Mesothelial cell of epicardium (in vitro differentiated cells): ENCODE measurements around the gene TNIP1. TPM values are rescaled to one million over a fixed set of nuclear protein-coding genes. Genes with fewer than 3 reads are reported as not detected.

Source experiments
- DNase-seq, 2 experiments: peaks; one replicate each; pipeline ENCODE4 v3.0.0; 2021; ENCODE audit warnings: low spot score in 2 of 2; ENCODE audit not compliant: unreplicated experiment in 2 of 2
- H3K27ac Mint-ChIP-seq: 2 replicates; pipeline ENCODE4 v1.8.0; 2021; ENCODE audit warnings: mixed read lengths
- H3K27me3 Mint-ChIP-seq: 2 replicates; pipeline ENCODE4 v1.8.0; 2021; ENCODE audit warnings: low read depth, mixed read lengths
- H3K36me3 Mint-ChIP-seq: 2 replicates; pipeline ENCODE4 v1.8.0; 2021; ENCODE audit warnings: mixed read lengths
- H3K4me1 Mint-ChIP-seq: 2 replicates; pipeline ENCODE4 v1.8.0; 2021; ENCODE audit warnings: mixed read lengths
- H3K4me3 Mint-ChIP-seq: 2 replicates; pipeline ENCODE4 v1.8.0; 2021; ENCODE audit warnings: mild to moderate bottlenecking, moderate library complexity, mixed read lengths
- H3K9me3 Mint-ChIP-seq: 2 replicates; pipeline ENCODE4 v1.8.0; 2021; ENCODE audit warnings: mixed read lengths
- total RNA-seq: library from RNA; stranded (reverse); gene quantifications from 3 replicates; pipeline ENCODE4 v1.2.1, GENCODE V29; 2021
- TF ChIP-seq, protein P1 (sequence below): fragments of 200-600 bp; sonication (generic); IDR thresholded peaks from one replicate; pipeline ENCODE4 v1.5.0; 2021; ENCODE audit warnings: antibody characterized with exemption; ENCODE audit not compliant: unreplicated experiment

Gene TNIP1
- total RNA-seq, 1 donor from 2014 or later = 81.8 TPM

DNA sequence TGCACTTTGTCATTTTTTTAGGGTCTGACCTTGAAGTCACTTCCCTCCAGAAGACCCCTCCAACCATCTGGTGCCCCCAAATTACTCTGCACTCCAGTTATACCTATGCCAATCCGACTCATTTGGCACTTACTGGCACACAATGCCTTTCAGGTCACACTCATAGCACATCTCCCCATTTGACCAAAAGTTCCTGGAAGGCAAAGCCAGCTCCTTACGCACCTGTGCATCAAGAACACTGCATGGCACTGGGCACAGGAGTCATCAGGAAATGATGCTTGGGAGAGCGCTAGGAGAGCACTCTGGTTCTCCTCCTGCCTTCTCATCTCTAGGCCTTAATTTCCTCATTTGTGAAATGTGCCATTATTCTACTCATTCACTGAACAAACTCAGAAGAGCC lies 2.9 kb downstream of the TNIP1 start:
- no peaks in the 10 kb centered on the region for H3K27me3 Mint-ChIP-seq
- no peak overlapping the region for H3K4me3 Mint-ChIP-seq
- no peak for DNase-seq
- peaks cover 28% of the 10 kb centered on the region for H3K4me1 Mint-ChIP-seq
- peaks cover 3% of the 10 kb centered on the region for H3K9me3 Mint-ChIP-seq
- peaks cover 3% of the 10 kb centered on the region for H3K36me3 Mint-ChIP-seq
- TF ChIP-seq, protein P1, sequence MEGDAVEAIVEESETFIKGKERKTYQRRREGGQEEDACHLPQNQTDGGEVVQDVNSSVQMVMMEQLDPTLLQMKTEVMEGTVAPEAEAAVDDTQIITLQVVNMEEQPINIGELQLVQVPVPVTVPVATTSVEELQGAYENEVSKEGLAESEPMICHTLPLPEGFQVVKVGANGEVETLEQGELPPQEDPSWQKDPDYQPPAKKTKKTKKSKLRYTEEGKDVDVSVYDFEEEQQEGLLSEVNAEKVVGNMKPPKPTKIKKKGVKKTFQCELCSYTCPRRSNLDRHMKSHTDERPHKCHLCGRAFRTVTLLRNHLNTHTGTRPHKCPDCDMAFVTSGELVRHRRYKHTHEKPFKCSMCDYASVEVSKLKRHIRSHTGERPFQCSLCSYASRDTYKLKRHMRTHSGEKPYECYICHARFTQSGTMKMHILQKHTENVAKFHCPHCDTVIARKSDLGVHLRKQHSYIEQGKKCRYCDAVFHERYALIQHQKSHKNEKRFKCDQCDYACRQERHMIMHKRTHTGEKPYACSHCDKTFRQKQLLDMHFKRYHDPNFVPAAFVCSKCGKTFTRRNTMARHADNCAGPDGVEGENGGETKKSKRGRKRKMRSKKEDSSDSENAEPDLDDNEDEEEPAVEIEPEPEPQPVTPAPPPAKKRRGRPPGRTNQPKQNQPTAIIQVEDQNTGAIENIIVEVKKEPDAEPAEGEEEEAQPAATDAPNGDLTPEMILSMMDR = no peak
- H3K27ac Mint-ChIP-seq = no peak overlapping the region

DNA sequence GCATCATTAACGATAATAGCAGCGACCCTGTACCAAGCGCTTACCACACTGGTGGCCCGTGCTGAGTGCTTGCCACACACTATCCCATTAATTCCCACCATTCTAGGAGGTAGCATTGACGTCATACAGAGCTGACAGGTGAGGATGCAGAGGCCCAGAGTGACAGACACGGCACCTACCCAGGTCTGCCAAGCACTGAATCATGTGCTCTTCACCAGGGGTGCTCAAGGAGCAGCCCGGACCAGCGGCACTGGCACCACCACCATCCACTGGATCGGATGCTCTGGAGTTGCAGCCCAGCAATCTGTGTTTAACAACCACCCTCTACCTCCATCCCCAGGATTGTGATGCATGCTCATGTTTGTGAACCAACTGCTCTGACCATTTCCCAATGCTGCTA lies 3.4 kb downstream of the TNIP1 start:
- Mint-ChIP-seq H3K9me3 (peaks cover 3% of the 10 kb centered on the region), H3K36me3 (peaks cover 3% of the 10 kb centered on the region), H3K27ac (no peak overlapping the region), H3K4me1 (peaks cover 23% of the 10 kb centered on the region), H3K4me3 (no peak overlapping the region), H3K27me3 (no peaks in the 10 kb centered on the region)
- TF ChIP-seq, protein P1 = no peak
- DNase-seq = no peak

DNA sequence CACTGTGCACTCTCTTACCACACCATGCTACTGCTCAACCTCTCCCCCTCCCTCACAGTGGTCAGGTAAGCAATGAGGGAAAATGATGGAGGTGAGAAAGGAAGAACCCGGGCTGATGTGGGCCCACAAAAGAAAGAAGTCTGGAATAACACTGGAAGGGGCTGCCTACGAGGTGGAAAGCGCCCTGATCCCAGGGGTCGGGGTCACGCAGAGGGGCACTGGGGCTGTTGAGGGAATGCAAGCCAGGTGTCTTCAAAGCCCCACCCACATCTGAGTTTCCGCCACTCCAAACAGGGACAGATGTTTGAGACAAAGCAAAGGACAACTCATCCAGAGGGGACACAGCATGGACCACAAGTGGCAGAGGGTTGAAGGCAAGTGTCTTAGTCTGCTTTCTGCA lies 4.2 kb downstream of the TNIP1 start:
- no peak overlapping the region for H3K4me3 Mint-ChIP-seq
- DNase-seq = no peak
- H3K27ac Mint-ChIP-seq = no peak overlapping the region
- H3K4me1 Mint-ChIP-seq = peaks cover 17% of the 10 kb centered on the region
- H3K27me3 Mint-ChIP-seq = no peaks in the 10 kb centered on the region
- peaks cover 3% of the 10 kb centered on the region for H3K9me3 Mint-ChIP-seq
- TF ChIP-seq, protein P1 = no peak
- H3K36me3 Mint-ChIP-seq = peaks cover 3% of the 10 kb centered on the region

DNA sequence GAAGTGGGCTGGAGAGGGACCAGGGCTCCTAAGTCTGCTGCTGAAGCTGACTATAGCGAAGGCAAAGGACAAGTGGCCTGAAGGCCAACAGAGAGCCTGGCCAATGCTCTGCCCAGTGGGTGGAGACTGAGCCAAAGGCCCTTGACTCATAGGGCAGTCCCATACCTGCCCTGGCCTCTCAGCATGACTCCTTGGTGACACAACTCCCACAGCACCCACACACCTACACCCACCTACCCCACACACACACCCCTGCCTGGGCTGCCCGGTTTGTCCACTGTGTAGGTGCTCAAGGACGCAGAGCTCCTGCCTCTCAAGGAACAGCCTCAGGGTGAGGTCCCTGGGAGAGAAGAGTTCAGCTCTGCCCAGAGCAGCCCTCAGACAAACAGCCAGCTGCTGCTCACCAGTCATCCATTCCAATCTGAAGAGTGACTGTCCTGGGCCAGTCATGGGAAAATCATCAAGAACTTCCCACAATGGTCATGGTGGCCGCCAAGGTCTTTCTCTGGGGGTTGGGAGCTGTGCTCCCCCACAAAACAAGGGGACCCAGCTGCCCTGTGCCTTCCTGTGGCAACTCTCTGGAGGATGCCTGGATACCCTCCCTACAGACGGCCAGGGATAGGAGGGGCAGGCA lies 5.0 kb downstream of the TNIP1 start:
- TF ChIP-seq, protein P1 = no peak
- Mint-ChIP-seq H3K27me3 (no peaks in the 10 kb centered on the region), H3K4me3 (no peak overlapping the region), H3K27ac (no peak overlapping the region), H3K4me1 (peaks cover 14% of the 10 kb centered on the region), H3K9me3 (peaks cover 3% of the 10 kb centered on the region), H3K36me3 (peaks cover 3% of the 10 kb centered on the region)
- DNase-seq = no peak

DNA sequence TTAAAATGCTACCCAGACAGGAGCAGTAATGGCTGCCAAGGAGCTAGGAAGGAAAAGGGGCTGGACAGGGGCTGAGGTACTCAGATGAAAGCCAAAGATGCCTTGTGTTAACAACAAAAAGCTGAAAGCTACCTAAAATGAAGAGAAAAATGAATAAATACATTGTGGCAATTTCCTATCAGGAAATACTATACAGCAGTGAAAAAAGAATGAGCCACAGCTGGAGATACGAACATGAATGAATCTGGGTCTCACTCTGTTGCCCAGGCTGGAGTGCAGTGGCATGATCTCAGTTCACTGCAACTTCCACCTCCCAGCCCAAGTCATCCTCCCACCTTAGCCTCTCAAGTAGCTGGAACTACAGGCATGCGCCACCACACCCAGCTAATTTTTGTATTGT lies 6.3 kb downstream of the TNIP1 start:
- H3K27me3 Mint-ChIP-seq = no peaks in the 10 kb centered on the region
- no peak for DNase-seq

More for the DNA sequence above, 6.3 kb downstream of the TNIP1 start:
- TF ChIP-seq, protein P1 = no peak
- Mint-ChIP-seq H3K27ac (no peak overlapping the region), H3K4me3 (no peak overlapping the region), H3K4me1 (peaks cover 8% of the 10 kb centered on the region), H3K36me3 (peaks cover 3% of the 10 kb centered on the region), H3K9me3 (peaks cover 3% of the 10 kb centered on the region)
